Measurements from ENCODE around the gene RASGRP1.

Gene RASGRP1

DNA sequence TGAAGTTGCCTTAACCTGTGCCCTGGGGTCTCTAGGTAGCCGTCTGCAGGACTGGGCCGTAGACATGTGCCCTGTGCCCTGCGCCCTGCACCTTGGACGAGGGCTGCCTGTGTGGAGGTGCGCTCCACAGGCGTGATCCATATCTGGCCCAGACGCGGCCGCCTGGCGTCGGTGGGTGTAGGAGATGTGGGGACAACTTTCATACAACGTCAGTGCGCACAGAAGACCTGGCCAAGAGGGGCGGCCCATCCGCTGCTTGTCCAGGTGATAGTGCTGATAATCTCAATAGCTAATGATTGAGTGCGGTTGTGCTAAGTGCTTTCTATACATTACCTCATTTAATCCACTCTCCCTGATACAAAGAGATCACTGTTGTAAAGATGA lies 665 bp upstream of the RASGRP1 start:
- no peak for DNase-seq

DNA sequence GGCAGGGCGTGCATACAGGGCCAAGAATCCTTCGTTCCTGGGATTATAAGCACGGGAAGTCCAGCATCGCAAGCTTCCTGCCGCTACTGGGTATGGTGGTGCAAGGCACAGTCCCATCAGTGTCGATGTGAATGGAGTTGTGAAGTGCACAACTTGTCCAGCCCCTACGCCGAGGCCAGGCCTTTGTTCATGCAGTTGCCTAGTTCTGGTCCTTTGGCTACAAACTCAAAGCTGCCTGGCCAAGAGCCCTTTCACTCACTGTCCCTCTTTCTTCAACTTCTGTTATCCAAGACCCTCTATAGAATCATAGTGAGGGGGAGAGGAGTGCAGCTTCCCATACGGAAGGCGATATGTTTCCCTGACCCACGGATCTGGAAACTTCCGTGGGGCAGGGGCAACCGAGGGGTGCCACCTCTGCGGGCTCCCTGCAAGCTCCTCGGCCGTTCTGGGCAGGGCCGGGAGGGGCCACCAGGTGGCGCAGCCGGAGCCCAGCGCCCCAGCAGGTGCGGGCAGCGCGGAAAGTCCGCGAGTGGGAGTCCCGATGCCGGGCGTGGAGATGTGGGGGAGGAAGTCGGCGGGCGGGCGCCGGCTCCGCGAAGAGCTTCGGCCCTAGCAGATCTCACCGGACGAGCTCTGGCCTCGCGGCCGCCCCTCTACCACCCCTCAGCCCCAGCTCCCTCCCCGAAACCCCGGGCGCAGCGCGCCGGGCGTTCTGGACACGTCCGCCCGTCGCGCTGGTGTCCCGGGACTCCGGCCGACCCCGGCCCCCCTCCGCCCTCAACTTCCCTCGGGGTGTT lies 693 bp downstream of the RASGRP1 start:
- DNase-seq, result no peak

DNA sequence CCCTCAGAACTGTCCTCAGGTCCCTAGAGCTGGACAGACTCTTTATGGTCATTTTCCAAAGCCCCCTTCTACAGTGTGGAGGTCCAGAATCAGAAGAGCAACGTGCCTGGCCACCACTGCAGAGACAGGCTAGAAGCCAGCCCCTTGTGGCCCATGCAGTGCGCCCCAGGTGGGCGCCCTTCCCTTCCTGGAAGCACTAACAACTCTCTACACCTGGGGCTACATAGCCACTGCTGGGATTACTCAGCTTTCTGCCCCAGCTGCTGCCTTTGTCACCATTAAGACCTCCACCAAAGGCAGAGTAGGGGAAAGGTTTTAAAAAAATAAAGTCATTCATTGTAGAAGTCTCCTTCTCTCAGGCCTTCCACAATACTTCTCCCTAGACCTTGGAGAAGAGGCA lies 2.3 kb downstream of the RASGRP1 start:
- DNase-seq, result no peak

DNA sequence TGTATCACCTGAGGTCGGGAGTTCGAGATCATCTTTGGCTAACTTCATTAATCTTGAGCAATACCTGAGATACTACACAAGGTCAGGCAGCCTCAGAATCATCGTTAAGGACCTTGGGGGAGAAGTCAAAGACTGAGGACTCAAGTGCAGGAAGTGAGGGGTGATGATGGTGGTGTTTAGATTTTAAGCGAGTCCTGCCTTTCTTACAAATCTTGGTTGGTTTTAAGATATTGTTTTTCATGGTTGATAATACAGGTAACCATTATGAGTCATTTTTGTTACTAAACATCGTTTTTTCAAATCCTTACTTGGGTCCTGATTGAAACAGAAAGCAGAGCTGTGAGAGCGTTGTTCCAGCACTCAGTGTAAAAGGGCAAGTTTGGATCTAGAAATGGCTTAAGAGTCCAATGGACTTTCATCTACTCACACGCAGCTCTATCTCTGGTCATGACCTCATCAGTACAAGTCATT lies 4.1 kb downstream of the RASGRP1 start:
- DNase-seq, result no peak

DNA sequence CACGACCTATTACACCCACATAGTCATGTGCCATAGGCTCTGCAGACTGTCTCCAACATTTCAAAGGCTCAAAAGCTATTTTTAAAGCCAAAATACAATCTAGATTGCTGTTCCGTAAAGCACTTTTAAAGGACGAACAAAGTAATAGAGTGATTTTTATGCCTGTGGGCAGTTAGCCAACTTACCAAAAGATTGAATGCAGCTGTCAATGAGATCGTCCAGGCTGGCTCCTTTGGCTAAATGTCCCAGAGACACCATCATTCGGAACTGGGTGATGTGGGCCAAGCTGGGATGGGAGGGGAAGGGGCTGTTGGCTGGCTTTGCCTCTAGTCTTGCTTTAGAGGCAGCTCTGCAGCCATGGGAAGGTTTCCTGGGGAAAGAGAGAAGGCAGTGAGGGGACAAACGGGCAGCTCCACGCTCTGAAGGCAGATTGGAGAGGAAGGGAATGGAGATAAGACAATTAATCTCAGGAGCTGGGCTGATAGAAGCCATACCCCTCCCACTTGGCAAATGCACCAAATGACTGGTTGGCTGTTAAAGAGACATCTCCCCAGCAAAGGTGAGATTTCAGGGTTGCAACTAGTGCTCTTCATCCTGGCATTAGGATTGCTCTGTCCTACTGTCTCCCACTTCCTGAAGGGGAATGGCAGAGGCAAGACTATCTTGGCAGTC lies 4.8 kb downstream of the RASGRP1 start:
- no peak for DNase-seq

DNA sequence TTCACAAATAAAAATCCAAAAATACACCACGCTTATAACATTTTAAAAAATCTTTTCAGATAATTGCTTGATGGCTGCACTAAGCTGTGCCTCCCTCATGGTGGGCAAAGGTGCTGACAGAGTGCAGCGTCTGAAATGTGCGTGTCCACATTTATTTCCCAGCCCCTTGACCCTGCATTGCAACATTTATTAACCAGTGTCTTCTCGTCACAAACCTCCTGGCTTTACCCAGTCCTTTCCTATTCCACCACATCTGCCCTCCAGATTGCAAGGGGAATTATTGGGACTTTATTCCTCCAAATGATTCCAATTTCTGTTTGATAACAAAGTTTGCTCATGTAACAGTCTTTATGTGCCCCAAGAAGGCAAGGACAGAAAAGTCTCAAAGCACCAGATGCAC lies 5.5 kb downstream of the RASGRP1 start:
- no peak for DNase-seq

DNA sequence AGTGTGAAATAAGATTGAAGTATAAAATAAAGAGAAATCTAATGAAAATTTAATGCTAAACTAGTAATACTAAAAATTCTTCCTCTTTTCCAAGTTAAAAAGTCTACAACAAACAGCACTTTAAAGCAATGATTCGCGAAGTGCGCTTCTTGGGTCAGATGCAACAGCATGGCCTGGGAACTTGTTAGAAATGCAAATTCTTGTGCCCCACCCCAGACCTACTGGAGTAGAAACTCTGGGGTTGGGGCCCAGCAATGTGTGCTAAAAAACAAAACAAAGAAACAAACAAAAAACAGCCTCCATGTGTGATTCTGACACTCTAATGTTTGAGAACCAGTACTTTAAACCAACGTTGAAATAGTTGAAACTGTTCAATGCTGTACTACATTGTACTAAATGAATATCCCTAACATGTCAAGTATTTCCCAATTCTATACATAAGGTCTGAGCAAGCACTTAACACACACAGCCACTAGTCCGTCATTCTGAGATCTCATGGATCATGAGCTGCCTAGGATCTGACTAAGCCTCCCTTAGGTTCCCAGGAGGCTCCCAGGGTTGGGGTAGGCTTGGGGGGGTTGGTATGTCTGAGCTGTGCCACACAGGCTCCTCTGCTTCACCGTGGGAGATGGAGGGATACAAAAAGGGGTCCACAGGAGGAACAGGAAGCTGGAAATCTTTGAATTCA lies 6.1 kb downstream of the RASGRP1 start:
- DNase-seq, result no peak

DNA sequence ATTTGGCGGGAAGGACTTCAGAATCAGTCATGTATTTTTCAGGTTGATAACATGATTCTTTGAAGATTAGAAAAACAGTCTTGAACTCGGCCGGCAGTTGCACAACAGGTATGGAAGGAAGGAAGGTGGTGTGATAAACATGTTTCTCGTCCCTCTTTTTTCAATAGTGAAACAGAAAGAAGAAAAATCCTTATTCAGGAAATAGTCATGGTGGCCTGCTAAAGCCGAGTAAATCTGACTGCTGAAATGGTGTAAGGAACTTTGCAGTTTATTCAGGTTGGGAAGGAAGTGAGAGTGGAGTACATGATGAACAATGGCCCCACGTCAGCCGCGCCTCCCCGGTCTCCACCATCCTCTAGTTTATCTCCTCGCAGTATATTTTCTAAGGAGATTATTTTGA lies 6.7 kb downstream of the RASGRP1 start:
- no peak for DNase-seq

DNA sequence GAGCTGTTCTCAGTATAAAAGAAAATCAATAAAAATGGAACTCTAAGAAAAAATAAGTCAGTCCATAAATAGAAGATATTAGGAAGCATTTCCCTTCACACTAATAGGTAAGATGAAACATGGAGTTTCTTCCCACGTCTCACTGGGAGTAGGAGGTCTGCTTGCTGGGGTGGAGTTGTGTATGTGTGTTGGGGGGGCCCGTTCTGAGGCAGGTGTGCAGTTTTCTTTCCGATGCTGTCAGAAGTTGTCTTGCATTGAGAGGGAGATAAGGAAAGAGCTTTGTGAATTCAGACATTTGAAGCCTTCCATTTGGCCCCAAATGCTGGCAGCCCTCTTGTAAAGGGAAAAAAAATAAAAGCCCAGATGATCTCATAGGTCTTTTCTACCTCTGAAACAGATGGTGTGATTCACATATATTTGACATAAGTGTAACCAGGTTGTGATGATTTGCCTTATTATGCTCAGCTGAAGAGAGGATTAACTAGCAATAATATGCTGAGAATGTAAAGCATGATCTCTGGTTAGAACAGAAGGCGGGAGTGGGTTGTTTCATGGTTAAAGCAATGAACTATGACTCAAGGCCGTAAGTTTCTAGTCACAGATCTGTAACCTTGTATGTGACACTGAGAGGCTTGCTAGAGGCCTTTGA lies 8.8 kb downstream of the RASGRP1 start:
- DNase-seq, result no peak

DNA sequence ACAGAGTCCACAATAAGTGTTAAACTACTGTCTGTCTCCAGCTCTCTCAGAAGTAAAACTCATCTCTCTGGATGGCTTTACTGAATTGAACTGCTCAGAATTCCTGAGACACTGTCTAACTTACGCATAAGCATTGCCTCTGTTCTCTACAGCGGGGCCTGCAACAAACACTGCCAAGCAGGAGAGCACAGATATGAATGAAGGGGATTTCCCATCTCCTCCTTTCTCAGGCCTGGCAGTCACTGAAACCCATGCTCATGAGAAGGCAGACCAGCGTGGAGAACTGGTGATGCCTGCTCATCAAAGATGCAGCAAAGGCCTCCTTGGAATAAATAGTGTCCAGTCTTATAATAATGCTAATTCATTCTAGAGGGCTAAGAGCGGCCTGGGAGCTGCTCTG lies 10.3 kb downstream of the RASGRP1 start:
- DNase-seq, result no peak

DNA sequence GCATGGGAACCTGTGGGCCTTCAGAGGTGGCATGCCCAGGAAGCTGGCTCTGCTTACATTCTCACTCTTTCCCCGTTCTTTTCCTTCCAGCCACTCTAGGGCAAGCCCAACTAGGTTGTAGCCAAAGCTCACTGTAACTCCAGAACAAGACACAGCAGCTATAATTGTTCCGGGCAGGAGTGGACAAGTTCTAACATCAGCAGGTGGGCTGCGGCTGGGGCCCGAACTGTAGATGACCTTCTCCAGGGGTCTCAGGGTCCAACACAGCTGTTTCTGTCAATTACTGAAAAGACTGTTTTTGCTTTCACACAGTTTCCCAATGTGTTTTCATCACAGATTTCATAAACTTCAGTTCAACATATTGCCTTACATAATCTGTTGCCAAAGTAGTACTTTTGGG lies 11.5 kb downstream of the RASGRP1 start:
- DNase-seq, result no peak

DNA sequence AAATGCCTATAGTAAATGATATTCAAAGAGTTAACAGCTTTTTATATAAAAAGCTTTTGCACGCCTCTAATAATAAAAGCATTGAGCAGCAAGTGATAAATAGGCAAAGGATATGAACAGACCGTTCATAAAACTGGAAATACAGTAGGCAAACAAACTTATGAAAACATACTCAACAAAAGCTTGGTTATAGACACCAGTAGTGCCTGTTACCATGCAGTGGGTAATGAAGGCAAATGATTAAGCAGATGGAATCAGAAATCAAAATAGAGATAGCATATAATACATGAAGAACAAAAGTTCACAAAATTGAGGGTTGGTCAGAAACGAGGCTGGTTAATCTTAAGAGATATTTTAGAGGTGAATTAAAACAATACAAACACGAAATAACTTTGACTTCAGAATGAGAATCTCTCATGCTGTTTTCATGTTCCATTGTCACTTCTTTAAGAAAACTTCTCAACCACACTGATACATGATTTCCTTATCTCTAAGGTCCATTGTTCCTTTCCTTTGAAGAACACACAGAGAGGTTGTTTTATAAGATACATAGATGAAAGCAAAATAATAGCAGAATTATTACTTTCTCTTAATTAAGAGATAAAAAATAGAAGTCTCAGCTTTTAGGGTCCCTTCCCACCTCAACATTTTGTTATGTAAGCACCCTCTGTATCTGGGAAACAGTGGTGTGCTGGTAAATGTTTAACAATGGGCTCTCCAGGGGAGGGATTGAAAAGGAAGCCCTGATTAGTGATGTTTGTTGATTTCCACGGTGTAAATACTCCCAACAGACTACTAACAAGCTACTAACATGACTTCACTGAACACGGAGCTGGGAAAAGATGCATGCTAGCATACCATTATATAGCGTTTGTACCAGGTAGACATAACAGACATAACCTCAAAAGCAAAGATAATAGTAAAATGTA lies 12.6 kb downstream of the RASGRP1 start:
- DNase-seq, result no peak

DNA sequence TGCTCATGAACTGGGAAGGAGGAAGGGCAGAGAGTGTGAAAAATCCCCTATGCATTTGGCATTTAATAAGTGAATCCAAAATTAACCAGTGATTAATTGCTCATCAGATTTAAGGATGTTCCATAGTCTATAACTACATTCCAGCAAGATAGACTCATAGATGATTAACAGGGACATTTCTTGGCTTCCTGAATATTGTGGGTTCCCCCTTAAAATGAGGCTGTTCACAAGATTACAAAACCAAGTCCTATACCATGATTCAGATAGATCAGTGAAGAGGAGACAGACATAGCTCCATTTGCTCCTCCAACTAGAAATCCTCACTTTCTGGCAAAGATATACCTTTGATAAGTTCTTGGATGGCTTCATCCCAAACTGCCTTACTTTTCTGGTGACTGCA lies 15.4 kb downstream of the RASGRP1 start:
- DNase-seq, result no peak

DNA sequence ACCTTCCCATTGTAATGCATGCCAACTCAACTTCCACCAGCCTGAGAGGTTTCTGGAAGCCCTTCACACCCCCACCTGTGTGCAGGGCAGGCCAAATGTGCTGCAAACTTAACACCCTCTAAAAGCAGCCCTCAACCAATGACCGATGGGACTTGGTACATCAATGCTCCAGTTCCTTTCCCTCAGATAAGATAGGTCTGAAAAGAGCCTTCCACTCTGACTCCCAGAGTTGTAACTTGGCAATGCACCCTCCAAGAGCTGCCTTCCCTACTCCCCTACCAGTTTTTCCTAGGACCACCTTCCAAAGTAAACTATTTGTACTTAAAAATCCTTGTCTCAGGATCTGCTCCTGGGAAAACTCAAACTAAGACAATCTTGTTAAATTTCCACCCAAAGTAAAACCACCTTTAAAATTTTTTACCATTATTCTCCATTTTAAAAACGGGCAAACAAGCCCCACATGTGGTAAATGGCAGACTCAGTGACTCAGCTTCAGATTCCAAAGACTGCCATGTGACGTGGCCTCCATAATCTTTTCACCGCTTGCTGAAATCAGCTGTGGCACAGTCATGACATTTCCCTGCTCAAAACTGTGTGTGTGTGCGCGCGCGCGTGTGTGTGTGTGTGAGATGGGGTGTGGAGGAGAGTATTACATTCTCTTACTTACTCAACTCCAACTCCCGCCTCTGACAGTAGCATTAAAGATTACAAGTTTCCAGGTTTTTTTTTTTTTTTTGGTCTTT lies 17.2 kb downstream of the RASGRP1 start:
- DNase-seq, result no peak

DNA sequence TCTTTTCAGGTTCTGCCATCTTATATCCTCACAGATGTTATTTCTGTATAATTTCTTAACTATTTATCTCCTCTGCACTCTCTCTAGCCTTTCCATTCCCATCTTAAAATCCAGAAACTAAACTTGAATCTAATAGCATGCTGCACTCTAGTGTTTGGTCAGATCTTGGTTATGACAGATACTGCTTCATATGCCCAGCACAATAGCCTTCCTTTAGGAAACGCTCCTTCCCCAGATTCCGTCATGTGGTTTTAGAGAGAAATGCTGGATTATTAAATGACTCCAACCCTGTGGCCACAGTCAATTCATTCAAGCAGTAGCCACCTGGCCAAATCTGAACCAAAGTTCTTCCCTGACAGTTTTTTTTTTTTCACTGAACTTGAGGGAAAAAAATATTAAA lies 19.4 kb downstream of the RASGRP1 start:
- DNase-seq, result no peak

DNA sequence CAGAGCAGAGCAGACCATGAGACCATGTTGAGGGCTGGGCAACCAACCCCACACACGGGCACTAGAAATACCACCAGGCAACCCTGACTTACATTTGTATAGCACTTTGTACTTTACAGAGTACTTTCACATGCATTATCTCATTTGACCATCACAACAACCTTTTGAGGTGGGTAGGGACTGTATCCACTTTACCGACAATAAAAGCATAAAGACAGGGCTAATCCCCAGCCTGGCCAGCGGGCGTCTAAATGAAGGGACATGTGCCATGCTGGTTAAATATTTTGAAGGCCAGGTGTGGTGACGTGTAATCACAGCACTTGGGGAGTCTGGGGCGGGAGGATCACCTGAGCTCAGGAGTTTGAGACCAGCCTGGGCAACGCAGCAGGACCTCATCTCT lies 23.6 kb downstream of the RASGRP1 start:
- DNase-seq, result no peak

DNA sequence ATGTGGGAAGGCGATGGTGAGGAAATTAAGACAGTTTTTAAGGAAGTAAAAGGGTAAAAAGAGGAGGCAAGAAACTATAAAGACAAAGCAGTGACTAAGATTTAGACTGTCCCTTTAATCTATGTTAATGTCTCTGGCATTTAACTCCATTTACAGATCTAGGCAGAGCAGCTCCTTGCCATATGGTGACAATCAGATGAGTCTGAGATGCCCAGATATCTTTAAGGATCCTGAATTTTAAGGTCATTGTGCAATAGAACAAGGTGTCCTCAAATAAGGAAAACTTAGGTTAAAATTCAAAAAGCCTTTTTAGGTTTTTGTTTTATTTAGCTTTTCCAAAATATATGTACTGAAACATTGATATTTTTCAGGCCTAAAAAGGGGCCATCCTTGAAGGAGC lies 24.1 kb downstream of the RASGRP1 start:
- no peak for DNase-seq

DNA sequence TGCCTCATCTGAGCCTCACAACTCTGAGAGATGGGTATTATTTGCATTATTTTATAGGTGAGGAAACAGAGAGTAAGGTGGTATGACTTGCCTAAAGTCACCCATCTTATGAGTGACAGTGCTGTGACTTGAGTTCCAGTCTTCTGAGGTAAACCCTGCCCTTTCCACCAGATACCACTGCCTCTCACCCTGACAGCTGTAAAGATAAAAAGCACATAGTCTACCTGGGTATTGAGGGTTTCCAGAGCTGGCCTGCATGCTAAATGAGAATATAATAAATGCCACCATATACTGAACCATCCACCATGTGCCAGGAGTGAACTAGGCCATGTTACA lies 25.6 kb downstream of the RASGRP1 start:
- no peak for DNase-seq

DNA sequence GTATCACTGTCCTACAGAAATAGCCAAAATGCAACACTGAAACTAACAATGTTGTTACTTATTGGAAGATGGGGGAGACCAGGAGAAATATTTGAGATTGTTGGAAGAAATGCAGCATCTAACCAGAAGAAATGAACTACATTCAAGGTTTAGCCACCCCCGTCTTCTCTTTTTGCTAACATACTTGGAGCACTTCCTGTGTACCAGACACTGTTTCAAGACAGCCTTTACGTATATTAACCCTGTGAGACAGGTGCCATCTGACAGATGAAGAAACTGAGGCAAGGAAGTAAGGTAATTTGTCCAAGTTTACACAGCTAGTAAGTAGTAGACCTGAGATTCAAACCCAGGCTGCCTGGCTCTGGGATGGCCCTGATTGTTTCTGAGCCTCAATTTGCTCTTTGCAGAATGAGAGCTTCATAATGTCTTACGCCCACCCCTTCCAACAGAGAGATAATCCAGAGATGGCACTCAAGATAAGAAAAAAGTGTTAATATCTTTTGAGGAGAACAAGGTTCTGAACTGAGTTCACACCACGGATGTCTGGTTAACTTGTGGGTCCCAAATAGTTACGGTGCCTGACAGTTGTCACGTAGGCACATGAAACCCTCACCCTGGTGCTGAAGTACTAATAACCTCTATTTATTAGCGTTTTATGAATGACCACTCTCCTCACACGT lies 26.1 kb downstream of the RASGRP1 start:
- no peak for DNase-seq

DNA sequence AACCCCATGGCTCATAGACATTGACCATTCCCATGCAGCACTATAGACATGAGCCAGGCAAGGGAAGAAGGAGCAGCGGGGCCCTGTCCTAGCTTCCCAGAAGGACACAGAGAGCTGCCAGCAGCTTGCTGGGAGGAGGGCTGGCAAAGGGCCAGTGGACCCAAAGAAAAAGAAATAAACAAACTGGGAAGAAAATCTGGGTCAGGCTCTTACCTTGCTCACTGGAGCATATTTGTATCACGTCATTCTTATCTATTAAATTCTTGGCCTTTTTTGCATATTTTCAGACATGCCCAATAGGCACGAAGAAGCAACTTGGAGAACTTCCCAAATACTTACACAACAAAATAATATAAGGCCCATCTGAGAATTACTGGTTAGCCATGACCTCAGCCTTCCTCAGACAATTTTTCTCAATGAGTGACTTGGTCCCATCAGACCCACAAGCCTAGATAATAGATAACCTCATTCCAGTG lies 28.4 kb downstream of the RASGRP1 start:
- DNase-seq, result no peak
